HCT116 (cell line): ENCODE data around the gene SLC6A8. TPM values are rescaled to one million over a fixed set of nuclear protein-coding genes. Genes with fewer than 3 reads are reported as not detected.

ENCODE experiments used
- ATAC-seq: fragments of 200-7000 bp; cut with Tn5 transposase; 2 replicates; pipeline ENCODE4 v1.9.1; 2020; ENCODE audit warnings: mild to moderate bottlenecking, moderate library complexity
- BruUV-seq: library from RNA; stranded (reverse); fragments of 400-500 nt; replicated peaks from 2 replicates; lab custom pipeline; 2021; lab: Mats Ljungman, UMichigan
- CTCF ChIA-PET: fragments of 300-600 bp; sonication (Branson Sonifier 250); formaldehyde crosslinking; loops from one replicate; lab custom pipeline; 2021; ENCODE audit warnings: antibody characterized with exemption; lab: Charles Lee
- POLR2A ChIA-PET: fragments of 300-600, 350-600 bp; sonication (Branson Sonifier 250); formaldehyde crosslinking; loops from one replicate; lab custom pipeline; 2021; ENCODE audit warnings: antibody characterized with exemption; lab: Charles Lee
- RAD21 ChIA-PET, 2 experiments: fragments of 300-600 bp; sonication (Branson Sonifier 250); formaldehyde crosslinking; loops; one replicate each; lab custom pipeline; 2023; ENCODE audit warnings: low total read pairs in 2 of 2; ENCODE audit not compliant: uncharacterized antibody in 2 of 2, unreplicated experiment in 2 of 2, low non-redundant PET in 1 of 2; lab: Charles Lee
- DNase-seq: peaks from one replicate; pipeline ENCODE4 v3.0.0-alpha.2; 2010; ENCODE audit warnings: low read depth, low spot score
- H2AFZ ChIP-seq: fragments of 200-600 bp; shearing (Covaris generic), sonication (generic); 2 replicates; pipeline ENCODE4 v1.6.1; 2017; ENCODE audit warnings: low read depth, mixed run types, mixed read lengths, antibody characterized with exemption, low read length; ENCODE audit not compliant: poor library complexity, severe bottlenecking
- H3K27ac ChIP-seq: 2 replicates; pipeline ENCODE4 v1.5.1; 2012; ENCODE audit warnings: low read depth, low read length
- H3K27me3 ChIP-seq: fragments of 200-600 bp; sonication (generic); 2 replicates; pipeline ENCODE4 v1.6.1; 2016; ENCODE audit warnings: mixed run types, low read length, mixed read lengths; ENCODE audit not compliant: insufficient read depth
- H3K36me3 ChIP-seq, 2 experiments: fragments of 200-500 bp in 1 of 2; fragments of 200-600 bp in 1 of 2; sonication (Bioruptor generic) in 1 of 2; sonication (generic) in 1 of 2; 2 replicates each; pipeline versions ENCODE4 v1.5.1 to v1.6.1; 2014 to 2016; ENCODE audit warnings: low read length in 2 of 2, inconsistent platforms in 1 of 2, mixed read lengths in 1 of 2, mixed run types in 1 of 2; ENCODE audit not compliant: insufficient read depth in 2 of 2, control insufficient read depth in 1 of 2
- H3K4me1 ChIP-seq, 2 experiments: fragments of 200-600 bp in 1 of 2; sonication (generic) in 1 of 2; 2 replicates each; pipeline versions ENCODE4 v1.5.1 to v1.6.1; 2012 to 2017; ENCODE audit warnings: low read length in 2 of 2, inconsistent platforms in 1 of 2, mild to moderate bottlenecking in 1 of 2, mixed read lengths in 1 of 2, mixed run types in 1 of 2, moderate library complexity in 1 of 2; ENCODE audit not compliant: insufficient read depth in 2 of 2, control insufficient read depth in 1 of 2
- H3K4me2 ChIP-seq: fragments of 200-600 bp; sonication (generic); 2 replicates; pipeline ENCODE4 v1.6.1; 2017; ENCODE audit warnings: mixed run types, low read length, mixed read lengths
- H3K4me3 ChIP-seq, 2 experiments: fragments of 200-600 bp in 1 of 2; sonication (generic) in 1 of 2; replicated peaks in 1 of 2; 2 replicates each; pipeline ENCODE4 v1.5.1; 2011 to 2016; ENCODE audit warnings: low read length in 2 of 2, control low read depth in 1 of 2, low read depth in 1 of 2, mild to moderate bottlenecking in 1 of 2, mixed read lengths in 1 of 2, mixed run types in 1 of 2
- H3K79me2 ChIP-seq: fragments of 200-600 bp; sonication (generic); 2 replicates; pipeline ENCODE4 v1.6.1; 2017; ENCODE audit warnings: mild to moderate bottlenecking, mixed run types, low read length, moderate library complexity, mixed read lengths; ENCODE audit not compliant: insufficient read depth
- H3K9ac ChIP-seq: fragments of 200-600 bp; sonication (generic); 2 replicates; pipeline ENCODE4 v1.6.1; 2016; ENCODE audit warnings: low read length, mixed read lengths
- H3K9me2 ChIP-seq: fragments of 200-600 bp; sonication (generic), shearing (Covaris generic); 2 replicates; pipeline ENCODE4 v1.6.1; 2017; ENCODE audit warnings: mixed run types, mild to moderate bottlenecking, moderate library complexity; ENCODE audit not compliant: insufficient read depth
- H3K9me3 ChIP-seq, 2 experiments: fragments of 200-500 bp in 1 of 2; fragments of 200-600 bp in 1 of 2; sonication (Bioruptor generic) in 1 of 2; sonication (generic) in 1 of 2; 2 replicates each; pipeline ENCODE4 v1.6.1; 2014 to 2017; ENCODE audit warnings: low read length in 2 of 2, mixed read lengths in 2 of 2, inconsistent platforms in 1 of 2, low read depth in 1 of 2, mild to moderate bottlenecking in 1 of 2, mixed run types in 1 of 2, moderate library complexity in 1 of 2; ENCODE audit not compliant: control insufficient read depth in 1 of 2, insufficient read depth in 1 of 2
- H4K20me1 ChIP-seq: fragments of 200-600 bp; sonication (generic), shearing (Covaris generic); 2 replicates; pipeline ENCODE4 v1.6.1; 2017; ENCODE audit warnings: mixed run types, mild to moderate bottlenecking, moderate library complexity; ENCODE audit not compliant: insufficient read depth
- CBX3 ChIP-seq: IDR thresholded peaks from 2 replicates; pipeline ENCODE4 v1.6.1; 2012; ENCODE audit warnings: low read depth
- CEBPB ChIP-seq: IDR thresholded peaks from 2 replicates; pipeline ENCODE4 v1.6.1; 2012; ENCODE audit warnings: low read depth
- ELF1 ChIP-seq: IDR thresholded peaks from 2 replicates; pipeline ENCODE4 v1.6.1; 2012; ENCODE audit warnings: low read depth, borderline replicate concordance
- EZH2phosphoT487 ChIP-seq: fragments of 200-600 bp; IDR thresholded peaks from 2 replicates; pipeline ENCODE4 v1.6.1; 2018; ENCODE audit warnings: antibody characterized with exemption, borderline replicate concordance
- FOSL1 ChIP-seq: IDR thresholded peaks from 2 replicates; pipeline ENCODE4 v1.6.1; 2012; ENCODE audit warnings: low read depth
- JUND ChIP-seq: IDR thresholded peaks from 2 replicates; pipeline ENCODE4 v1.6.1; 2012
- REST ChIP-seq: IDR thresholded peaks from 2 replicates; pipeline ENCODE4 v1.6.1; 2012; ENCODE audit warnings: low read depth
- SRF ChIP-seq: IDR thresholded peaks from 2 replicates; pipeline ENCODE4 v1.6.1; 2012; ENCODE audit warnings: low read depth
- TCF7L2 ChIP-seq: IDR thresholded peaks from 2 replicates; pipeline ENCODE4 v1.7.0; 2011; ENCODE audit warnings: borderline replicate concordance, inconsistent platforms; ENCODE audit not compliant: insufficient read depth, insufficient read length; ENCODE audit errors: extremely low read depth
- ZBTB33 ChIP-seq: IDR thresholded peaks from 2 replicates; pipeline ENCODE4 v1.6.1; 2011; ENCODE audit warnings: mild to moderate bottlenecking, low read length, moderate library complexity; ENCODE audit not compliant: insufficient replicate concordance; ENCODE audit errors: extremely low read depth
- ZFX ChIP-seq: fragments of 450-650 bp; IDR thresholded peaks from 2 replicates; pipeline ENCODE4 v1.6.1; 2017
- ZNF274 ChIP-seq: fragments of 200-500 bp; sonication (Bioruptor generic); IDR thresholded peaks from 2 replicates; pipeline ENCODE4 v1.6.1; 2014; ENCODE audit warnings: mild to moderate bottlenecking, low read depth, low read length, inconsistent platforms
- intact Hi-C: fragments of 100-400 bp; cut with micrococcal nuclease; formaldehyde crosslinking; loops from 2 replicates; pipeline ENCODE4 v1.10.0; 2022
- total RNA-seq: library from RNA; stranded (reverse); gene quantifications from one replicate; pipeline ENCODE4 v1.2.1, GENCODE V29; 2021; ENCODE audit not compliant: unreplicated experiment

The SLC6A8 gene
- total RNA-seq, 1 experiment from 2014 or later = 101 TPM

GRCh38 chrX:153701706-153702105 is 14.0 kb downstream of the SLC6A8 start:
- H3K9me3 ChIP-seq = no peaks in the 10 kb centered on the region
- no peak for ATAC-seq
- intact Hi-C loops = no loop called here
- H3K36me3 ChIP-seq = no peaks in the 10 kb centered on the region
- H3K4me1 ChIP-seq = no peaks in the 10 kb centered on the region
- POLR2A ChIA-PET = no interaction called here
- CTCF ChIA-PET = no interaction called here
- TF ChIP-seq ZNF274 (no peak), ZBTB33 (no peak)
- no peak overlapping the region for H3K27ac ChIP-seq
- H3K4me2 ChIP-seq = no peak overlapping the region
- no peak overlapping the region for H3K4me3 ChIP-seq
- H3K79me2 ChIP-seq = peaks cover 2% of the 10 kb centered on the region; the same call in 1 of the 2 replicates
- RAD21 ChIA-PET = no interaction called here
- no peak for DNase-seq
- H4K20me1 ChIP-seq = no peaks in the 10 kb centered on the region
- no peak overlapping the region for H3K9ac ChIP-seq
- BruUV-seq = no TSS peak
- H2AFZ ChIP-seq = no peak overlapping the region
- H3K27me3 ChIP-seq = no peaks in the 10 kb centered on the region
- H3K9me2 ChIP-seq = no peaks in the 10 kb centered on the region

GRCh38 chrX:153702336-153703035 is 14.8 kb downstream of the SLC6A8 start:
- Histone ChIP-seq H3K9me2 (no peaks in the 10 kb centered on the region), H3K4me2 (no peak overlapping the region), H3K9me3 (no peaks in the 10 kb centered on the region), H4K20me1 (no peaks in the 10 kb centered on the region), H3K9ac (no peak overlapping the region), H3K4me1 (no peaks in the 10 kb centered on the region), H3K27me3 (no peaks in the 10 kb centered on the region), H3K36me3 (no peaks in the 10 kb centered on the region; a peak in 1 of 4 replicates), H3K27ac (no peak overlapping the region), H3K4me3 (no peak overlapping the region), H2AFZ (no peak overlapping the region), H3K79me2 (peaks cover 5% of the 10 kb centered on the region; the same call in 1 of the 2 replicates)
- ChIA-PET RAD21 (no interaction called here), CTCF (no interaction called here), POLR2A (no interaction called here)
- intact Hi-C loops = no loop called here
- BruUV-seq = no TSS peak
- DNase-seq (no peak), ATAC-seq (no peak)
- no peak for TF ChIP-seq ZFX
- no peak for TF ChIP-seq JUND
- no peak for TF ChIP-seq FOSL1
- TF ChIP-seq SRF = no peak
- TF ChIP-seq TCF7L2 = no peak
- no peak for TF ChIP-seq ZNF274
- TF ChIP-seq ELF1 = no peak
- no peak for TF ChIP-seq REST
- no peak for TF ChIP-seq EZH2phosphoT487
- no peak for TF ChIP-seq CEBPB
- TF ChIP-seq ZBTB33 = no peak
- no peak for TF ChIP-seq CBX3
